Activated gamma-delta T cell treated with Interleukin-2 at 50 U/mL for 16 hours (primary cell): Measurements from ENCODE around the gene MREG.
A peak's percentile ranks its signal among the peaks of the same experiment; 100 is the strongest.
"Not testable (repeated sequence)": the region's sequence is repeated elsewhere in the genome, so short reads cannot be mapped to it uniquely, and the experiment has no call there.

Experiments used
- DNase-seq: peaks from one replicate; pipeline ENCODE4 v3.0.0-alpha.2; 2020

Gene MREG

GRCh38 chr2:215951558-215951957, 61.8 kb downstream of the MREG start:
- no peak for DNase-seq

GRCh38 chr2:215949991-215950404, 63.4 kb downstream of the MREG start:
- no peak for DNase-seq

- DNase-seq = no peak
Observed at GRCh38 chr2:215948051-215948450, 65.3 kb downstream of the MREG start.

GRCh38 chr2:215946586-215946985, 66.8 kb downstream of the MREG start:
- DNase-seq = no peak

GRCh38 chr2:215942194-215942593, 71.2 kb downstream of the MREG start:
- no peak for DNase-seq

GRCh38 chr2:215941726-215942125, 71.6 kb downstream of the MREG start:
- DNase-seq = no peak

- DNase-seq = no peak
Observed at GRCh38 chr2:215940645-215941184, 72.6 kb downstream of the MREG start.

GRCh38 chr2:215937190-215937589, 76.2 kb downstream of the MREG start:
- no peak for DNase-seq

GRCh38 chr2:215933151-215933550, 80.2 kb downstream of the MREG start:
- DNase-seq = no peak

GRCh38 chr2:215931256-215931903, 82.0 kb downstream of the MREG start:
- DNase-seq = peak; percentile 42

- DNase-seq = no peak
Observed at GRCh38 chr2:215930505-215931253, 82.7 kb downstream of the MREG start.

- DNase-seq = no peak
Observed at GRCh38 chr2:215929602-215930335, 83.6 kb downstream of the MREG start.

GRCh38 chr2:215928086-215928485, 85.3 kb downstream of the MREG start:
- DNase-seq = no peak

GRCh38 chr2:215926992-215927391, 86.4 kb downstream of the MREG start:
- not testable (repeated sequence) for DNase-seq

GRCh38 chr2:215921895-215922294, 91.5 kb downstream of the MREG start:
- no peak for DNase-seq

- peak; percentile 30 for DNase-seq
Observed at GRCh38 chr2:215920244-215921100, 92.9 kb downstream of the MREG start.

GRCh38 chr2:215919624-215920243, 93.6 kb downstream of the MREG start:
- DNase-seq = no peak

GRCh38 chr2:215918901-215919599, 94.3 kb downstream of the MREG start:
- DNase-seq = no peak

GRCh38 chr2:215917953-215918620, 95.3 kb downstream of the MREG start:
- no peak for DNase-seq

GRCh38 chr2:215915441-215915840, 97.9 kb downstream of the MREG start:
- DNase-seq = no peak

GRCh38 chr2:215914777-215915165, 98.6 kb downstream of the MREG start:
- no peak for DNase-seq
